Trophoblast cell (in vitro differentiated cells and primary cell): ENCODE data around the gene TUBGCP2.
"Not testable (repeated sequence)": the region's sequence is repeated elsewhere in the genome, so short reads cannot be mapped to it uniquely, and the experiment has no call there.

Experiments used
- DNase-seq, 2 donors: peaks; one replicate each; pipeline ENCODE4 v3.0.0-alpha.2; 2016
- H2AFZ ChIP-seq: 2 replicates; pipeline ENCODE4 v1.6.1; 2013; ENCODE audit warnings: low read length, moderate library complexity, mild to moderate bottlenecking; ENCODE audit not compliant: insufficient read depth, poor library complexity
- H2AK5ac ChIP-seq: 2 replicates; pipeline ENCODE4 v1.6.1; 2013; ENCODE audit warnings: mild to moderate bottlenecking, low read length
- H2BK120ac ChIP-seq: 2 replicates; pipeline ENCODE4 v1.6.1; 2013; ENCODE audit warnings: low read length, mild to moderate bottlenecking, moderate library complexity; ENCODE audit not compliant: insufficient read depth, poor library complexity
- H2BK12ac ChIP-seq: 2 replicates; pipeline ENCODE4 v1.6.1; 2013; ENCODE audit warnings: mild to moderate bottlenecking, low read length, moderate library complexity
- H2BK5ac ChIP-seq: 2 replicates; pipeline ENCODE4 v1.6.1; 2013; ENCODE audit warnings: low read length, low read depth, moderate library complexity, mild to moderate bottlenecking; ENCODE audit not compliant: poor library complexity
- H3K14ac ChIP-seq: 2 replicates; pipeline ENCODE4 v1.6.1; 2013; ENCODE audit warnings: mild to moderate bottlenecking, low read length
- H3K18ac ChIP-seq: 2 replicates; pipeline ENCODE4 v1.6.1; 2013; ENCODE audit warnings: mild to moderate bottlenecking, low read length
- H3K23ac ChIP-seq: 2 replicates; pipeline ENCODE4 v1.6.1; 2013; ENCODE audit warnings: low read length
- H3K27ac ChIP-seq: 2 replicates; pipeline ENCODE4 v1.5.1; 2013; ENCODE audit warnings: low read depth, mild to moderate bottlenecking, inconsistent platforms, low read length, moderate library complexity
- H3K27me3 ChIP-seq: 2 replicates; pipeline ENCODE4 v1.6.1; 2013; ENCODE audit warnings: inconsistent platforms, mild to moderate bottlenecking, low read length, moderate library complexity; ENCODE audit not compliant: insufficient read depth
- H3K36me3 ChIP-seq, 2 experiments: 1 replicate in 1 of 2; 2 replicates in 1 of 2; pipeline ENCODE4 v1.6.1; 2013; ENCODE audit warnings: low read length in 2 of 2, mild to moderate bottlenecking in 2 of 2, moderate library complexity in 1 of 2; ENCODE audit not compliant: insufficient read depth in 2 of 2, control insufficient read depth in 1 of 2
- H3K4ac ChIP-seq: 2 replicates; pipeline ENCODE4 v1.6.1; 2013; ENCODE audit warnings: low read depth, mild to moderate bottlenecking, low read length, moderate library complexity
- H3K4me1 ChIP-seq, 2 experiments: 1 replicate in 1 of 2; 2 replicates in 1 of 2; pipeline ENCODE4 v1.6.1; 2013; ENCODE audit warnings: low read length in 2 of 2, mild to moderate bottlenecking in 2 of 2, moderate library complexity in 1 of 2; ENCODE audit not compliant: insufficient read depth in 2 of 2, control insufficient read depth in 1 of 2
- H3K4me2 ChIP-seq: 2 replicates; pipeline ENCODE4 v1.6.1; 2013; ENCODE audit warnings: inconsistent platforms, mild to moderate bottlenecking, low read length, moderate library complexity
- H3K4me3 ChIP-seq: 2 replicates; pipeline ENCODE4 v1.5.1; 2013; ENCODE audit warnings: mild to moderate bottlenecking, low read depth, low read length, inconsistent platforms
- H3K79me1 ChIP-seq: one replicate; pipeline ENCODE4 v1.6.1; 2013; ENCODE audit warnings: low read length
- H3K79me2 ChIP-seq: 2 replicates; pipeline ENCODE4 v1.6.1; 2013; ENCODE audit warnings: low read length, mild to moderate bottlenecking; ENCODE audit not compliant: control insufficient read depth, insufficient read depth, poor library complexity
- H3K9ac ChIP-seq: 2 replicates; pipeline ENCODE4 v1.6.1; 2013; ENCODE audit warnings: mild to moderate bottlenecking, low read length
- H3K9me3 ChIP-seq: 2 replicates; pipeline ENCODE4 v1.6.1; 2013; ENCODE audit warnings: low read depth, mild to moderate bottlenecking, control low read depth, inconsistent platforms, low read length; ENCODE audit not compliant: insufficient read depth
- H4K12ac ChIP-seq: 2 replicates; pipeline ENCODE4 v1.6.1; 2013; ENCODE audit warnings: low read depth, mild to moderate bottlenecking, low read length, moderate library complexity
- H4K8ac ChIP-seq: 2 replicates; pipeline ENCODE4 v1.6.1; 2013; ENCODE audit warnings: low read depth, mild to moderate bottlenecking, low read length, moderate library complexity
- H4K91ac ChIP-seq: one replicate; pipeline ENCODE4 v1.6.1; 2013; ENCODE audit warnings: low read depth, mild to moderate bottlenecking, low read length, moderate library complexity
- WGBS: extraction: QIAGEN DNeasy Blood & Tissue Kit; methylation state at CpG from one replicate; pipeline ENCODE4 v1.1.7; 2013; ENCODE audit warnings: missing lambda C conversion rate; ENCODE audit not compliant: insufficient read length, insufficient coverage; ENCODE audit errors: extremely low coverage; 5-methylcytosine and 5-hydroxymethylcytosine counted together

TUBGCP2 gene

DNA sequence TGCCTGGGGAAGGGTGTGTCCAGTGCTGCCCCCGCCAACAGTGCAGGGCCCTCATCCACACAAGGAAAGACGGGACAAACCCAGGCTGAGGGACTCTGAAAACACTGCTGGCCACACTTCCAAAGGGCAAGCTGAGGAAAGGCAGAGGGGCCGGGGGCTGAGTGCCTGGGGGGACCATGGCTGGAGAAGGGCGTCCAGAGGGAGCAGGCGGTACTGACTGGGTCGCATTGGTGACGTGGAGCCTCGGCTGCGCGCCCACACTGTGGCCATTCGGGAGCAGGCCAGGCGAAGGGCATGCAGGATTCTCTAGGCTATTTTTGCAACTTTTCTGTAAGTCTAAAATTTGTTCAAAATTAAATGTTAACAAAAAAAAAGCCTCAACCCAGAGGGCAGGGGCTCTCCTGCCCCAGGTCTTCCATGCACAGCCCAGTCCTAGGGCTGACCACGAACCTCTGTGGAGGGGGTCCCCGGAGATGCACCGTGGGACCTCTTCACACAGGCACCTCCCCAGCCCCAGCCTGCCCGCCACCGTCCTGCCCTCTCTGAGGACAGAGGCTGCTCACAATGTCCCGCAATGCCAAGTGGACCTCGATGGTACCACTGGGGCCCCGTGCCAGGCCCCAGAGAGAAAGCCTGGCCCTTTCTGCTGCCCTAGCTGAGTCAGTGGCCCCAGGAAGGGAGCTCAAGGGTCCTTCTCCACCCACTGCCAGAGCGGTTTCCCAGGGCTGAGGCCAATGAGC, 42.4 kb downstream of the TUBGCP2 start:
- Histone ChIP-seq H3K4me2 (no peak overlapping the region), H3K4me3 (no peak overlapping the region), H4K12ac (no peak overlapping the region), H3K27ac (no peak overlapping the region), H3K9me3 (peaks cover 2% of the 10 kb centered on the region), H2BK120ac (no peak overlapping the region), H3K79me1 (peaks cover 4% of the 10 kb centered on the region), H2BK5ac (no peak overlapping the region), H3K79me2 (peaks cover 2% of the 10 kb centered on the region), H3K18ac (no peak overlapping the region), H3K9ac (no peak overlapping the region), H3K4ac (no peak overlapping the region), H4K8ac (no peak overlapping the region), H3K4me1 (peaks cover 2% of the 10 kb centered on the region in 2 experiments), H4K91ac (no peak overlapping the region), H3K23ac (no peak overlapping the region), H2BK12ac (no peak overlapping the region), H2AFZ (no peak overlapping the region), H2AK5ac (no peak overlapping the region), H3K14ac (no peak overlapping the region), H3K27me3 (no peaks in the 10 kb centered on the region), H3K36me3 (peaks cover 7 to 15% of the 10 kb centered on the region in 2 experiments)
- DNase-seq, result no peak
- no CpG with 5 or more reads among the region's 21 CpGs for WGBS

DNA sequence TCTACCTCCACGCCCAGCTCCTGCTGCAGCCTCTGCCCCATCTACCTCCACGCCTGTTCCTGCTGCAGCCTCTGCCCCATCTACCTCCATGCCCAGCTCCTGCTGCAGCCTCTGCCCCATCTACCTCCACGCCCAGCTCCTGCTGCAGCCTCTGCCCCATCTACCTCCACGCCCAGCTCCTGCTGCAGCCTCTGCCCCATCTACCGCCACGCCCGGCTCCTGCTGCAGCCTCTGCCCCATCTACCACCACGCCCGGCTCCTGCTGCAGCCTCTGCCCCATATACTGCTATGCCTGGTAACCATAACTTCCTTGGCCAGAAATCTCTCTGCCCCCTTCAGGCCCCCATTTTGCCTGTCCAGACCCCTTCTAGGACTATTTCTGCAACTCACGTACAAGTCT, 43.6 kb downstream of the TUBGCP2 start:
- H3K79me2 ChIP-seq, H3K27ac ChIP-seq, H2BK120ac ChIP-seq, H3K9me3 ChIP-seq, H4K91ac ChIP-seq, H2BK12ac ChIP-seq, H3K18ac ChIP-seq, H4K8ac ChIP-seq, H3K4me2 ChIP-seq, H2AFZ ChIP-seq, H3K4me3 ChIP-seq, H3K4ac ChIP-seq, H3K4me1 ChIP-seq, H3K14ac ChIP-seq, H3K79me1 ChIP-seq, H3K36me3 ChIP-seq, H4K12ac ChIP-seq, DNase-seq, H3K23ac ChIP-seq, H2BK5ac ChIP-seq, H3K27me3 ChIP-seq, H2AK5ac ChIP-seq, H3K9ac ChIP-seq: not testable (repeated sequence)
- no CpG with 5 or more reads among the region's 10 CpGs for WGBS

GRCh38 chr10:133264461-133264860, 44.2 kb downstream of the TUBGCP2 start:
- WGBS, result no CpG with 5 or more reads among the region's 9 CpGs
- no peak for DNase-seq

DNA sequence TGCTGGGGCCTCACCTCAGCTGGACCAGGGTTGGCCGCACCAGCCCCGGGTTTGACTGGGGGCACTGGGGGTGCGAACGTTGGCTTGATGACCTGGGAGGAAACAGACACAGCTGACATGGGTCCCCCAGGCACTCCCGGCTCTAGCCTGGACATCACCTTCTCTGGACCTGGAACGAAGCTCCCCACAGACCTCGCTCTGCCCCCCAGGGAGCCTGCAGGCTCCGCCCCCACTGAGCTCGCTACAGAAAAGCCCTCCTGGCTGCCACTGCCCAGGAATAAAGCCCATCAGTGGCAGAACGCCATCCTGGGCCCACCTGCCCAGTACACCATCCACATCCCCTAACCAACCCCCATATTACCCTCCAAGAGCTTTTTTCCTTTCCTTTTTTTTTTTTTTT, 45.0 kb downstream of the TUBGCP2 start:
- no peak overlapping the region for H3K9ac ChIP-seq
- no peak overlapping the region for H2AK5ac ChIP-seq
- H3K4me3 ChIP-seq, result no peak overlapping the region
- H3K27me3 ChIP-seq, result no peaks in the 10 kb centered on the region
- H3K36me3 ChIP-seq, result peaks cover 0 to 5% of the 10 kb centered on the region in 2 experiments
- H3K79me2 ChIP-seq, result peaks cover 2% of the 10 kb centered on the region
- no peak overlapping the region for H3K14ac ChIP-seq
- no peak overlapping the region for H4K12ac ChIP-seq
- peaks cover 4% of the 10 kb centered on the region in 2 experiments for H3K4me1 ChIP-seq
- no peak overlapping the region for H2BK120ac ChIP-seq
- H3K4me2 ChIP-seq, result no peak overlapping the region
- H3K9me3 ChIP-seq, result peaks cover 2% of the 10 kb centered on the region
- peaks cover 4% of the 10 kb centered on the region for H3K79me1 ChIP-seq
- H4K91ac ChIP-seq, result no peak overlapping the region
- no peak for DNase-seq
- no peak overlapping the region for H2AFZ ChIP-seq
- no peak overlapping the region for H4K8ac ChIP-seq
- no peak overlapping the region for H3K27ac ChIP-seq
- H2BK5ac ChIP-seq, result no peak overlapping the region
- no peak overlapping the region for H3K18ac ChIP-seq
- H2BK12ac ChIP-seq, result no peak overlapping the region
- H3K4ac ChIP-seq, result no peak overlapping the region
- WGBS, result no CpG with 5 or more reads among the region's 10 CpGs
- no peak overlapping the region for H3K23ac ChIP-seq

More at GRCh38 chr10:133264461-133264860, 44.2 kb downstream of the TUBGCP2 start:
- Histone ChIP-seq H2AFZ (no peak overlapping the region), H3K9ac (no peak overlapping the region), H2BK12ac (no peak overlapping the region), H3K79me2 (peaks cover 2% of the 10 kb centered on the region), H3K4me3 (no peak overlapping the region), H3K36me3 (peaks cover 0 to 5% of the 10 kb centered on the region in 2 experiments), H3K79me1 (peaks cover 4% of the 10 kb centered on the region), H3K27ac (no peak overlapping the region), H2BK120ac (no peak overlapping the region), H3K18ac (no peak overlapping the region), H3K4me2 (no peak overlapping the region), H3K4me1 (peaks cover 4% of the 10 kb centered on the region in 2 experiments), H3K14ac (no peak overlapping the region), H3K4ac (no peak overlapping the region), H4K91ac (no peak overlapping the region), H3K9me3 (peaks cover 2% of the 10 kb centered on the region), H2BK5ac (no peak overlapping the region), H4K12ac (no peak overlapping the region), H3K27me3 (no peaks in the 10 kb centered on the region), H3K23ac (no peak overlapping the region), H4K8ac (no peak overlapping the region), H2AK5ac (no peak overlapping the region)
